A673 (cell line): ENCODE results near the gene FIBCD1.

Source experiments
- CTCF ChIP-seq: fragments of 300-800, 200-600 bp; sonication (generic); conservative IDR thresholded peaks from 2 replicates; pipeline ENCODE4 v1.5.1; 2017; ENCODE audit warnings: low read depth, mild to moderate bottlenecking, antibody characterized with exemption, low read length, moderate library complexity, mixed read lengths
- EZH2 ChIP-seq: fragments of 200-600 bp; sonication (generic); IDR thresholded peaks from 2 replicates; pipeline ENCODE4 v1.6.1; 2017; ENCODE audit warnings: borderline replicate concordance, low read depth, mild to moderate bottlenecking, mixed read lengths, antibody characterized with exemption, low read length; ENCODE audit not compliant: poor library complexity, severe bottlenecking

GRCh38 chr9:130908146-130908877, 30.7 kb downstream of the FIBCD1 start:
- no peak for TF ChIP-seq CTCF
- no peak for TF ChIP-seq EZH2
